Germinal center (tissue), 1 donor: ENCODE data around the gene GOLGA8H.
"Not testable (repeated sequence)": the region's sequence is repeated elsewhere in the genome, so short reads cannot be mapped to it uniquely, and the experiment has no call there.

ENCODE experiments used
- DNase-seq: peaks from one replicate; pipeline ENCODE4 v3.0.0; 2012; ENCODE audit warnings: mixed read lengths, low spot score

GOLGA8H gene, protein sequence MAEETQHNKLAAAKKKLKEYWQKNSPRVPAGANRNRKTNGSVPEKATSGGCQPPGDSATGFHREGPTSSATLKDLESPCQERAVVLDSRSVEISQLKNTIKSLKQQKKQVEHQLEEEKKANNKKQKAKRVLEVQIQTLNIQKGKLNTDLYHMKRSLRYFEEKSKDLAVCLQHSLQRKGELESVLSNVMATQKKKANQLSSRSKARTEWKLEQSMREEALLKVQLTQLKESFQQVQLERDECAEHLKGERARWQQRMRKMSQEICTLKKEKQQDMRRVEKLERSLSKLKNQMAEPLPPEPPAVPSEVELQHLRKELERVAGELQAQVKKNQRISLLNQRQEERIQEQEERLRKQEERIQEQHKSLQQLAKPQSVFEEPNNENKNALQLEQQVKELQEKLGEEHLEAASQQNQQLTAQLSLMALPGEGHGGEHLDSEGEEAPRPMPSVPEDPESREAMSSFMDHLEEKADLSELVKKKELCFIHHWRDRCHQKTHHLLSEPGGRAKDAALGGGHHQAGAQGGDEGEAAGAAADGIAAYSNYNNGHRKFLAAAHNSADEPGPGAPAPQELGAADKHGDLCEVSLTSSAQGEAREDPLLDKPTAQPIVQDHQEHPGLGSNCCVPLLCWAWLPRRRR

DNA sequence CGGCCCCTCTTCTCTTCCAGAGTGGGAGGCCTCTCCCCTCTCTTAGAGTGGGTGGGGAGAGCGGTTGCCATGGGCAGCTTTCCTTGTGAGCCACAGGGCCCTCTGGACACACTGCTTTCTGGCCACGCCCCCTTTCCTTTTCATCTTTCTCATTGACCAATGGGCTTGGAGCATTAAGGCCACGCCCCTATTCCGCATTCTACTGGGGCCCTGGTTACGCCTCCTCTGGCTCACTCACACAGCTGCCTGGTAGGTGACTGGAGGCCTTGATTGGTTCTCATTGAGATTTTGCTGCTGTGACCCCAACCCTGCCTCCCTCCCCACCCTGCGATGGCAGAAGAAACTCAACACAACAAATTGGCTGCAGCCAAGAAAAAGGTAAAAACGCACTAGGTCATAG is at the start of gene GOLGA8H:
Gene GOLGA8H (plus strand): TSS at position 233 of the 400 bp plus-strand sequence. CDS start 98 bp downstream, at position 331.
- DNase-seq: not testable (repeated sequence)

DNA sequence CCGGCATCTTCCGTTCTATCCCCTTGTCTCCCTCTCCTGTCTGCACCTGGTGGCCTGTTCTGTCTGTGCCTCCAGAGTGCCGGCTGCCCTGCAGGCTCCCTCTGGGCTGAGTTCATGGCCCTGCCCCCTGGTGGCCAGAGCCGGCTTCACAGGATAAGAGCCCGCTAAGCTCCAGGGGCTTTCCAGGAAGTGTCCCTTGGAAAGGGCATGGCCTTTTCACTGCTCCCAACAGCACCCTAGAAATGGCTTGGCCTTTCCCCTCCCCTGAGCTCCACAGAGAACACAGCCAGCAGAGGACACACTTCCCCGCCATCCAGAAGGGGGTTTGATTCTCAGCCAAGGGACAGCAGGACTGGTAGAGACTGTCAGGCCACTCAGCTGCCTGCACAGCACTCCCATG is 36.9 kb upstream of the GOLGA8H start:
- not testable (repeated sequence) for DNase-seq

DNA sequence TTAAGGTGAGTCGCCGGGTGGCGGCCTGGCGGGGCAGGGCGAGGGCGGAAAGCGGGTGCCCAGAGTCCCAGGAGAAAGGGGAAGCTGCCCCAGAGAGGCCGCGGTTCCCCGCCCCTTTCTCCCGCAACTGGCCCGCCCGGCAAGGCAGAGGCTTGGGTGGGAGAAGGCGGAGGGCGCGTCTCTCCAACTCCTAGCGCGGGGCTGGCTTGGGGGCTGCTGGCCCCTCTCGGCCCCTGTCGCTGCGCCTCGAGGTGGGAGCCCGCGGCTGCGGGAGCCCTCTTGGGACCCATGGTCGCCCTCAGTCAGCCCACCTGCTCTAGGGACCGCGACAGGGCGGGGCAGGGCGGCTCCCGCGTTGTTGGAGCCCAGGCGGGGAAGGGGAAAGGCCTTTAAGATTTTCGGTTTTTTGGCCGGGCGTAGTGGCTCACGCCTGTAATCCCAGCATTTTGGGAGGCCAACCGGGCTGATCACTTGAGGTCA is 30.8 kb upstream of the GOLGA8H start:
- DNase-seq: not testable (repeated sequence)

DNA sequence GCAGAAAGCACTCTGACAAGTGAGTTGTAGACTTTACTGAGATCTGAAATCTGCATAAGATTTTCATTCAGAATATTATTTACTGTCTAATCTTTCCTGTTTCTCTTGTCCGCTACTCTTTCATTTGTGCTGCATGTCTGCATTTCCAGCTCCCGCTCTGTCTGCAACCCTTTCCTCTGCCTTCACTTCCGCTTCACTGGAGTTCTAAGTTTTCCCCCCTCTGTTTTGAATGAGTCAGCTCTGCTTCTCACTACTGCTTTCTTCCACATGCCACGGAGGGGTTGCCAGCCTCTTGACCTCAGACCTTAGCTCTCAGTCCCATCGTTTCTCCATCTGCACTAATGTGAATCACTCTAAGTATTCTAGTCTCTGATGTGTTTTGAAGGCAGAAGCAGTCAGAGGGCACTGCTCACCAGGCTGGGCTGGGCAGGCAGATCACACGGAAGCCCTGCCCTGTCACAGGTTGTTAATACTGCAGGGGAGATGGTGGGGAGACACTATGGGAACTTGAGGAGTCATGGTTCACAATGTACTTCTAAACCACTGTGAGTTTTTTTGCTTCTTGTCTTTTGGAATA is 24.3 kb upstream of the GOLGA8H start:
- not testable (repeated sequence) for DNase-seq

DNA sequence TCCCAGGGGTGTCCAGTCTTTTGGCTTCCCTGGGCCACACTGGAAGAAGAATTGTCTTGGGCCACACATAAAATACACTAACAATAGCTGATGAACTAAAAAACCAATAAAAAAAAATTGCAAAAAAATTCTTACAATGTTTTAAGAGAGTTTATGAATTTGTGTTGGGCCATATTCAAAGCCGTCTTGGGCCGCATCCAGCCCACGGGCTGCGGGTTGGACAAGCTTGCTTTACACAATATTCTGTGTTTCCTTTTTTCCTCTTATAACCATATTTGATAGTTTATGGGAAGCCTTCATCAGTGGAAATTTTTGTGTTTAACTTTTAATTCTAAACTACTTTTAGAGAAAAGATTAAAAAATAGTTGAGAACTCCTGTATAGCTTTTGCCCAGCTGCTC is 23.1 kb upstream of the GOLGA8H start:
- not testable (repeated sequence) for DNase-seq

DNA sequence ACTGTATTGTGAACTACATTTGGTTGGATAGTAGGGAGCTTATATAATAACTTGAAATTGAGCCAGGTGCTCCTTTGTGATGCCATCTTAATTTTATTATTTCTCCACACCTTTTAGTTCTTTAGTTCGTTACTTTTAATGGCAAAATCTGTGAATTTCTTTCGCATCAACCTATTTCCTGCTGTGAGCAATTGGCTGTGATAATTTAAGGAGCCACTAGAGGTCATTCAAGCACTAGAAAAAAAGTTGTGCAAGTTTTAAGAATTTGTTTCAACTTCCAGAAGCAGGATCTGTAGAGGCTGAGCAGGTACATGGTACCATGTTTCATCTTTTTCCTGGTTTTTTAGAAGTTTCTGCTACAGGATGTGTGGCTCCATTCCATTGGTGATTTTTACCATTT is 4.9 kb upstream of the GOLGA8H start:
- DNase-seq: not testable (repeated sequence)

DNA sequence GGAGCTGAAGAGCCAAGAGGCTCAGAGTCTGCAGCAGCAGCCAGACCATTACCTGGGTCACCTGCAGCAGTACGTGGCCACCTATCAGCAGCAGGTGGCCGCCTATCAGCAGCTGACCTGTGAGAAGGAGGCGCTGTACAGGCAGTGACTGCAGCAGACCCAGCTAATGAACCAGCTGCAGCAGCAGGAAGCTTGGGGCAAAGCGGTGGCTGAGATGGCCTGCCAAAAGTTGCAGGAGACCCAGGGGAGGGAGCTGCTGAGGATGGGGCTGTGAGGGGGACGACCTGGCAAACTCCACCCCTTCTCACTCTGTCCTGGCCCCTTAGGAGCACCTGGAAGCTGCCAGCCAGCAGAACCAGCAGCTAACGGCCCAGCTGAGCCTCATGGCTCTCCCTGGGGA is 8.4 kb downstream of the GOLGA8H start:
- not testable (repeated sequence) for DNase-seq

DNA sequence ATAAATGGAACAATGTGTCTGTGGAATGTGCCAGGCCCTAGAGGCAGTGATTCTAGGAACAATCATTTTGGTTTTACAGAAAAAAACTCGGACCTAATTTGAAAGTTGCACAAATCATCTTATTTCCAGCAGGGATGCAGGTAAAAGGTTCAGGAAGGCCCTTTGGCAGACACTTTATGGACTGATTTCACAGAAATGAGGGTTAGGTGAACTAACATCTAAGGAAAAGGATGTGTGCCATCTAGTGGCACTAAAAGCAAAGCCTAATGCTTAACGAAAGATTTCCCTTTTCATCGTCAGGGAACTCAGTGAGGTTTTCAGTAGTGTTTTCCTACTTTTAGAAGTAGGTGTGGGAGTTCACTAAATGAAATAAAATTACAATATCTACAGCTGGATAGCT is 17.5 kb downstream of the GOLGA8H start:
- DNase-seq: not testable (repeated sequence)

DNA sequence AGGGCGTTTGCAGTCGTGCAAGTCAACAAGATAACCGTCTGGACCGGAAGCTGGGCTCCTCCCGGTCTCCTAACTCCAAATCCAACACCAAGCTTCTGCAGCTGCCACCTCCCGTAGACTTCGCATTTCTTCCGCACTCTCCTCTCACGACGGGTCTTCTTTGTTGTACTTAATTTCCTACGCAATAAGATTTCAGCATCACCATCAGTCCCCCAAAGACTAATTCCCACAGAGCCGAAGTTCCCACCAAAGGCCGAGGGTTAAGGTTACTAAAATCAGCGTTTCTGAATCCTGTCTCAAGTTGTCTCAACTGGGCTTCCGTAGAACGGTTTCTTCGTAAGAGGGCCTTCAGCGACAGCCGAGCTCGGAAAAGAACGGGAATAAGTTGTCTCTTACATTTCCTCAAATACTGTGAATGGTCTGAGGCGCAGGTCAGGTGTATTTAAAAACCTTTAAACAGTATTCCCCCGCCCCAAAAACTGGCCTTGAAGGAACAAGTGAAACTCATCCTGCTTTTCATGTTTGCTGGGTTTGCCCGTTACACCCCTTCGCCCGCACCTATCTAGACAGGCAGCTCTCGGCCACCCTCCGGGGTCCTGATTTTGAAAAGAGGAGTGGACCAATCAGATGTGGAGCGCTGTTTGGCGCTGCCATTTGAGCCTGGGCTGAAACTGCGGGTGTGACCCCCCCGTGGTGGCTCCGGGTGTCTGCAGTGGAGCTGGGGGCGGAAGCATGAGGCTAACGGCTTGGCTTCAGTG is 21.8 kb downstream of the GOLGA8H start, which contains the start of gene ARHGAP11B:
Gene ARHGAP11B (plus strand): TSS at position 693 of the 758 bp plus-strand sequence.
- DNase-seq: peak; percentile 81

DNA sequence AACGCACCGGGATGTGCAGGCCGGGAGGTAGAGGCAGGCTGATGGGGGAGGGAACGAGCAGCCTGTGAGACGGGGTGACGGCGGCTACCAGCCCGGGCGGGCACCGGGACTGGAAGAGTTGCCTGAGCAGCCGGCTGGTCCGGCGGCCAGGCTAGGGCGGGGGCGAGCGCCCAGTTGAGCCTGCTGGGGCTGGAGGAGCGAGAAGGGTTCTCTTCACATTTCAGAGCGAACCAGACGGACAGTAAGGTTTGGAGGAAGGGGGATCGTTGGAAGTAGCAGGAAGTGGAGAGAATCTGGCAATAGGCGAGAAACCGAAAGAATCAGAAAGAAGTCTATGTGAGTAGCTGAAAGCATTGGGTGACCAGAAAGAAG is 22.4 kb downstream of the GOLGA8H start:
- DNase-seq: peak; percentile 3

DNA sequence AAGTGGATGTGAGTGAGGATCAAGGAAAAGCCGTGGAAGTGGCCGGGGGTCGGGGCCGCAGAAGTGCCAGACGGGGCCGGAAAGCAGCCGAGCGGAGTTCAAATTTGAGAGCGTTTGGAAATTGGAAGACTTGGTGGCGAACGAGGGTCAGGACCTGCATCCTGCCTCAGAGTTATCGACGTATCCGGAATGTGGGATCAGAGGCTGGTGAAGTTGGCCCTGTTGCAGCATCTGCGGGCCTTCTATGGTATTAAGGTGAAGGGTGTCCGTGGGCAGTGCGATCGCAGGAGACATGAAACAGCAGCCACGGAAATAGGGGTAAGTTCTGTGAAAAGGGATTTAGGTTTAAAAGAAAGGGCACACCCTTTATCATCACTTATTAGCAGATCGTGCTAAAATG is 22.8 kb downstream of the GOLGA8H start:
- DNase-seq: not testable (repeated sequence)

DNA sequence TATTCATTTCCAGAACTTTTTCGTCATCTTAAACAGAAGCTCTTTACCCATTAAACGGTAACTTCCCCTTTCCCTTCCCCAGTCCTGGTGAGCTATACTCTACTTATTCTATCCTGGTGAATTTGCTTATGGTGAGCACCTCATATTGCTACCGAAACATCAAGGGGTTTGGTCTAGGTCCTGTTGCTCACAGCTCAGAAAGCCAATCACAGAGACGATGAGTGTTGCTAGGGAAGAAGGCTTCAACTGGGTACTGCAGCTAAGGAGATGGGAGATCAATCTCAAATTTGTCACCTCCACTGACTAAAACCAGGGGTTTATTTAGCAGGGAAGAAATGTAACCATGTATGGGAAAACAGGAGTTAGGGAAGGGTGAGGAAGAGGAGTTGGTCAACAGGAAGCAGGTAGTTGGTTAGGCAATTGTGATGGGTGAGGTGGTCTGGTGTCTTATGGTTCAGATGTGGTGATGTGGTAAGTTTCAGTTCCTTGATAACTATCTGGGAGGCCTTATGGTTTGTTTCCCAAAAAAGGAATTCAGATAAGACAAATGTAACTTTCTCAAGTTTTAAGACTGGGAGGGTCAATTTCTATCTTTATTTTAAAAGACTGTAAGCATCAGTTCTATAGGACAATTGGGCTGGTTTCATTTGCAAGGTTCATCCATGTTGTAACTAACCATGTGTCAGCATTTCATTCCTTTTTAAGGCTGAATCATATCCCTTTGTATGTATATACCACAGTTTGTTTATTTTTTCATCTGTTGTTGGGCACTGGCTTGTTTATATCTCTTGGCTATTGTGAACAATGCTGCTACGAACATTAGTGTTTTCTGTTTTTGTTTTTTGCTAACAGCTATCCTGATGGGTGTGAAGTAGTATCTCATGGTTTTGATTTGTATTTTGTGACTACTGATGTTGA is 46.4 kb downstream of the GOLGA8H start:
- peak; percentile 21 for DNase-seq

DNA sequence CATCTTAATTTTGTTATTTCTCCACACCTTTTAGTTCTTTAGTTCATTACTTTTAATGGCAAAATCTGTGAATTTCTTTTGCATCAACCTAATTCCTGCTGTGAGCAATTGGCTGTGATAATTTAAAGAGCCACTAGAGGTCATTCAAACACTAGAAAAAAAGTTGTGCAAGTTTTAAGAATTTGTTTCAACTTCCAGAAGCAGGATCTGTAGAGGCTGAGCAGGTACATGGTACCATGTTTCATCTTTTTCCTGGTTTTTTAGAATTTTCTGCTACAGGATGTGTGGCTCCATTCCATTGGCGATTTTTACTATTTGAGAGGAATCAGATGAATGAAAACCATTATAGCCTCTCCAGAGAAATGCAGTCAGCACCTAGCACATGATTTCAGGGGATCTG is 57.3 kb downstream of the GOLGA8H start:
- DNase-seq: peak; percentile 4
